CD14-positive monocyte (primary cell): Measurements from ENCODE around the gene GRAP. TPM values are rescaled to one million over a fixed set of nuclear protein-coding genes. Genes with fewer than 3 reads are reported as not detected.

Experiments
- DNase-seq, 3 donors: peaks; one replicate each; pipeline ENCODE4 v3.0.0-alpha.2; 2011 to 2022
- H2AFZ ChIP-seq: 2 replicates; pipeline ENCODE4 v1.6.0; 2012; ENCODE audit warnings: mild to moderate bottlenecking, low read depth, low read length, inconsistent platforms; ENCODE audit not compliant: insufficient read depth, poor library complexity, severe bottlenecking
- H3K27ac ChIP-seq, 2 donors: 1 replicate in 1 of 2; 2 replicates in 1 of 2; pipeline ENCODE4 v1.5.1; 2012 to 2013; ENCODE audit warnings: low read length in 2 of 2, control low read depth in 1 of 2, inconsistent platforms in 1 of 2, low read depth in 1 of 2, mild to moderate bottlenecking in 1 of 2
- H3K27me3 ChIP-seq, 2 donors: one replicate each; pipeline versions ENCODE4 v1.6.0 to v1.6.1; 2011 to 2013; ENCODE audit warnings: low read length in 2 of 2; ENCODE audit not compliant: control insufficient read depth in 2 of 2, insufficient read depth in 2 of 2
- H3K36me3 ChIP-seq, 2 donors: replicated peaks in 1 of 2; 1 replicate in 1 of 2; 2 replicates in 1 of 2; pipeline versions ENCODE4 v1.5.1 to v1.6.1; 2012 to 2013; ENCODE audit warnings: low read length in 2 of 2, control low read depth in 1 of 2, inconsistent platforms in 1 of 2, mild to moderate bottlenecking in 1 of 2; ENCODE audit not compliant: insufficient read depth in 2 of 2, control insufficient read depth in 1 of 2
- H3K4me1 ChIP-seq, 2 donors: 1 replicate in 1 of 2; 2 replicates in 1 of 2; pipeline versions ENCODE4 v1.5.1 to v1.6.1; 2012 to 2013; ENCODE audit warnings: low read length in 2 of 2, control low read depth in 1 of 2, inconsistent platforms in 1 of 2, mild to moderate bottlenecking in 1 of 2, moderate library complexity in 1 of 2; ENCODE audit not compliant: insufficient read depth in 2 of 2, control insufficient read depth in 1 of 2
- H3K4me2 ChIP-seq: replicated peaks from 2 replicates; pipeline ENCODE3; 2012; ENCODE audit warnings: low read length, moderate library complexity, mild to moderate bottlenecking; ENCODE audit not compliant: poor library complexity, severe bottlenecking; ENCODE audit errors: extremely low read depth
- H3K4me3 ChIP-seq, 3 experiments: fragments of 200-600 bp in 1 of 3; sonication (generic) in 1 of 3; replicated peaks in 1 of 3; 1 replicate in 2 of 3; 2 replicates in 1 of 3; pipeline ENCODE4 v1.5.1; 2011 to 2013; ENCODE audit warnings: low read length in 3 of 3, mild to moderate bottlenecking in 3 of 3, control low read depth in 2 of 3, low read depth in 2 of 3, inconsistent platforms in 1 of 3, moderate library complexity in 1 of 3
- H3K79me2 ChIP-seq: 2 replicates; pipeline ENCODE4 v1.6.0; 2012; ENCODE audit warnings: mild to moderate bottlenecking, control low read depth, inconsistent platforms, low read length, moderate library complexity; ENCODE audit not compliant: insufficient read depth
- H3K9ac ChIP-seq: 2 replicates; pipeline ENCODE4 v1.6.0; 2017; ENCODE audit warnings: low read length, mild to moderate bottlenecking; ENCODE audit not compliant: insufficient read depth, poor library complexity, severe bottlenecking
- H3K9me3 ChIP-seq, 2 donors: replicated peaks in 1 of 2; 1 replicate in 1 of 2; 2 replicates in 1 of 2; pipeline versions ENCODE4 v1.5.1 to v1.6.1; 2012 to 2013; ENCODE audit warnings: low read length in 2 of 2, control low read depth in 1 of 2; ENCODE audit not compliant: control insufficient read depth in 1 of 2, insufficient read depth in 1 of 2
- H4K20me1 ChIP-seq: 2 replicates; pipeline ENCODE4 v1.6.0; 2012; ENCODE audit warnings: mild to moderate bottlenecking, low read length, control low read depth, moderate library complexity; ENCODE audit not compliant: insufficient read depth
- H3K27ac Mint-ChIP-seq, 7 donors: one replicate each; pipeline ENCODE4 v1.8.0; 2020; ENCODE audit warnings: mild to moderate bottlenecking in 7 of 7, mixed read lengths in 7 of 7, moderate library complexity in 6 of 7, inconsistent platforms in 2 of 7
- H3K27me3 Mint-ChIP-seq, 3 donors: one replicate each; pipeline ENCODE4 v1.8.0; 2021 to 2022; ENCODE audit warnings: low read depth in 3 of 3, mild to moderate bottlenecking in 3 of 3, mixed read lengths in 3 of 3, moderate library complexity in 3 of 3, inconsistent platforms in 1 of 3
- H3K36me3 Mint-ChIP-seq, 2 donors: one replicate each; pipeline ENCODE4 v1.8.0; 2020; ENCODE audit warnings: mixed read lengths in 2 of 2, inconsistent platforms in 1 of 2, mild to moderate bottlenecking in 1 of 2
- H3K4me1 Mint-ChIP-seq: one replicate; pipeline ENCODE4 v1.8.0; 2020; ENCODE audit warnings: mild to moderate bottlenecking, mixed read lengths
- H3K4me3 Mint-ChIP-seq, 2 donors: one replicate each; pipeline ENCODE4 v1.8.0; 2020; ENCODE audit warnings: mild to moderate bottlenecking in 2 of 2, mixed read lengths in 2 of 2, moderate library complexity in 1 of 2
- H3K9me3 Mint-ChIP-seq, 7 donors: one replicate each; pipeline ENCODE4 v1.8.0; 2020 to 2022; ENCODE audit warnings: mixed read lengths in 7 of 7, mild to moderate bottlenecking in 6 of 7, moderate library complexity in 6 of 7, inconsistent platforms in 2 of 7
- CTCF ChIP-seq: fragments of 200-600 bp; IDR thresholded peaks from one replicate; pipeline ENCODE4 v1.8.0; 2022; ENCODE audit warnings: antibody characterized with exemption, mild to moderate bottlenecking
- WGBS: methylation state at CpG from one replicate; pipeline ENCODE4 v1.1.5; 2013; ENCODE audit warnings: missing lambda C conversion rate; ENCODE audit not compliant: insufficient coverage; 5-methylcytosine and 5-hydroxymethylcytosine counted together
- intact Hi-C, 2 donors: fragments of 100-400 bp; cut with micrococcal nuclease; formaldehyde crosslinking; loops; one replicate each; pipeline versions ENCODE4 v1.15.0 to v1.15.1; 2023
- polyA plus RNA-seq, 3 donors: library from polyadenylated mRNA; depleted of rRNA in 1 of 3; unstranded in 2 of 3; stranded (reverse) in 1 of 3; fragments of 300-500 nt in 2 of 3; fragments of >200 nt in 1 of 3; fragmentation: Illumina TruSeq in 2 of 3; gene quantifications; 1 replicate in 2 of 3; 2 replicates in 1 of 3; pipeline ENCODE4 v1.2.3, GENCODE V29; 2012 to 2021

GRAP gene
- polyA plus RNA-seq, 3 donors: 3.9 to 5.9 (median 4.5) TPM

GRCh38 chr17:19016297-19016696 is 30.5 kb downstream of the GRAP start:
- Mint-ChIP-seq H3K36me3 (peaks cover 3% of the 10 kb centered on the region in 2 donors), H3K27ac (no peak overlapping the region), H3K4me3 (no peak overlapping the region), H3K4me1 (no peaks in the 10 kb centered on the region), H3K9me3 (peaks cover 0 to 4% (median 0%) of the 10 kb centered on the region in 7 donors), H3K27me3 (peaks cover 3 to 7% (median 3%) of the 10 kb centered on the region in 3 donors)
- Histone ChIP-seq H3K27ac (no peak overlapping the region), H3K9me3 (no peaks in the 10 kb centered on the region), H3K4me2 (no peak overlapping the region), H2AFZ (no peak overlapping the region), H3K4me3 (no peak overlapping the region), H3K79me2 (no peaks in the 10 kb centered on the region), H3K4me1 (no peaks in the 10 kb centered on the region), H3K27me3 (no peaks in the 10 kb centered on the region), H3K9ac (no peak overlapping the region), H4K20me1 (no peaks in the 10 kb centered on the region), H3K36me3 (no peaks in the 10 kb centered on the region)
- DNase-seq: no peak
- intact Hi-C loops: no loop called here
- WGBS: 91% methylated on average over 8 of the region's 8 CpGs
- no peak for TF ChIP-seq CTCF

GRCh38 chr17:19015428-19015827 is 31.3 kb downstream of the GRAP start:
- Mint-ChIP-seq H3K27ac (no peak overlapping the region), H3K36me3 (peaks cover 0 to 3% of the 10 kb centered on the region in 2 donors), H3K9me3 (peaks cover 0 to 4% (median 0%) of the 10 kb centered on the region in 7 donors), H3K4me3 (peak overlapping the region in 1 of 2 donors; percentile 24), H3K4me1 (no peaks in the 10 kb centered on the region), H3K27me3 (peaks cover 3 to 9% (median 7%) of the 10 kb centered on the region in 3 donors)
- Histone ChIP-seq H3K9me3 (no peaks in the 10 kb centered on the region), H3K4me2 (no peak overlapping the region), H3K4me3 (no peak overlapping the region), H3K36me3 (no peaks in the 10 kb centered on the region), H2AFZ (no peak overlapping the region), H3K4me1 (no peaks in the 10 kb centered on the region), H3K79me2 (no peaks in the 10 kb centered on the region), H3K27ac (no peak overlapping the region), H3K27me3 (no peaks in the 10 kb centered on the region), H3K9ac (no peak overlapping the region), H4K20me1 (no peaks in the 10 kb centered on the region)
- intact Hi-C loops: no loop called here
- no peak for DNase-seq
- no peak for TF ChIP-seq CTCF
- WGBS: 87% methylated on average over 6 of the region's 7 CpGs
